ENCODE data around the gene PRKAG1. TPM values are rescaled to one million over a fixed set of nuclear protein-coding genes. Genes with fewer than 3 reads are reported as not detected.

PRKAG1 gene
- total and polyA plus RNA-seq, 2 donors (not counting 1 experiment from before 2014, with no cell fraction given): 28.5 to 60.0 TPM

GRCh38 chr12:49015196-49015595 is 3.4 kb downstream of the PRKAG1 start:
- intact Hi-C loops (cut with micrococcal nuclease): no loop called here
- no peak overlapping the region for H3K9ac ChIP-seq (ENCODE audit: low read length)
- H3K79me2 ChIP-seq (ENCODE audit: control insufficient read depth, insufficient read depth, low read length): peaks cover 48% of the 10 kb centered on the region
- H3K36me3 ChIP-seq (replicated peaks in 1 of 2; ENCODE audit: control extremely low read depth in 1 of 2, control insufficient read depth in 1 of 2, extremely low read depth in 1 of 2, insufficient read depth in 2 of 2, low read length in 1 of 2): peaks cover 0 to 26% of the 10 kb centered on the region in 2 experiments
- ChIA-PET POLR2A (interaction anchor here (2.3 kb wide), 1 partner anchor 16 kb away, joined by 6 read pairs; the partner anchor contains the start of gene DDN), CTCF (interaction anchor here (1.0 to 7.2 kb wide), 5 partner anchors 10 to 90 kb away, joined by 3 to 61 read pairs (median 7); partner anchors contain the start of genes DDN, FKBP11 and WNT1)
- H3K9me3 ChIP-seq (ENCODE audit: control extremely low read depth in 1 of 3, control insufficient read depth in 2 of 3, insufficient read depth in 1 of 3, low read length in 2 of 3): no peaks in the 10 kb centered on the region
- no peak overlapping the region for H3K4me2 ChIP-seq (replicated peaks; ENCODE audit: low read depth, low read length, poor library complexity, severe bottlenecking)
- H4K20me1 ChIP-seq (ENCODE audit: control insufficient read depth, insufficient read depth, low read length, poor library complexity, severe bottlenecking): peaks cover 20% of the 10 kb centered on the region
- H3K27me3 Mint-ChIP-seq: no peaks in the 10 kb centered on the region
- no peaks in the 10 kb centered on the region for H3K9me3 Mint-ChIP-seq (ENCODE audit: insufficient read depth)
- no peak overlapping the region for H3K27ac Mint-ChIP-seq
- no peaks in the 10 kb centered on the region for H3K27me3 ChIP-seq (replicated peaks in 1 of 4; ENCODE audit: control extremely low read depth in 1 of 4, control insufficient read depth in 3 of 4, insufficient read depth in 4 of 4, low read length in 3 of 4)
- ATAC-seq (ENCODE audit: low read depth) (no peak), DNase-seq (no peak)
- 100% methylated on average over 1 of the region's 1 CpG for WGBS (ENCODE audit: insufficient coverage)
- H2AFZ ChIP-seq (ENCODE audit: insufficient read depth, low read depth, low read length, poor library complexity, severe bottlenecking): no peak overlapping the region
- H3K4me3 Mint-ChIP-seq: no peak overlapping the region
- no peak overlapping the region for H3K27ac ChIP-seq (ENCODE audit: low read length in 2 of 2)
- H3K4me3 ChIP-seq (ENCODE audit: control extremely low read depth in 1 of 5, extremely low read depth in 1 of 5, insufficient read depth in 1 of 5, low read depth in 2 of 5, low read length in 4 of 5): no peak overlapping the region
- peaks cover 18 to 21% of the 10 kb centered on the region in 2 donors for H3K4me1 ChIP-seq (ENCODE audit: control insufficient read depth in 2 of 2, insufficient read depth in 2 of 2, low read length in 2 of 2)
- no peak for TF ChIP-seq EZH2 (IDR thresholded peaks at IDR 0.05; ENCODE audit: borderline replicate concordance, insufficient read depth, low read depth, low read length, poor library complexity, severe bottlenecking)
- TF ChIP-seq, protein P1, sequence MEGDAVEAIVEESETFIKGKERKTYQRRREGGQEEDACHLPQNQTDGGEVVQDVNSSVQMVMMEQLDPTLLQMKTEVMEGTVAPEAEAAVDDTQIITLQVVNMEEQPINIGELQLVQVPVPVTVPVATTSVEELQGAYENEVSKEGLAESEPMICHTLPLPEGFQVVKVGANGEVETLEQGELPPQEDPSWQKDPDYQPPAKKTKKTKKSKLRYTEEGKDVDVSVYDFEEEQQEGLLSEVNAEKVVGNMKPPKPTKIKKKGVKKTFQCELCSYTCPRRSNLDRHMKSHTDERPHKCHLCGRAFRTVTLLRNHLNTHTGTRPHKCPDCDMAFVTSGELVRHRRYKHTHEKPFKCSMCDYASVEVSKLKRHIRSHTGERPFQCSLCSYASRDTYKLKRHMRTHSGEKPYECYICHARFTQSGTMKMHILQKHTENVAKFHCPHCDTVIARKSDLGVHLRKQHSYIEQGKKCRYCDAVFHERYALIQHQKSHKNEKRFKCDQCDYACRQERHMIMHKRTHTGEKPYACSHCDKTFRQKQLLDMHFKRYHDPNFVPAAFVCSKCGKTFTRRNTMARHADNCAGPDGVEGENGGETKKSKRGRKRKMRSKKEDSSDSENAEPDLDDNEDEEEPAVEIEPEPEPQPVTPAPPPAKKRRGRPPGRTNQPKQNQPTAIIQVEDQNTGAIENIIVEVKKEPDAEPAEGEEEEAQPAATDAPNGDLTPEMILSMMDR (IDR thresholded peaks at IDR 0.05): no peak
- H3K4me1 Mint-ChIP-seq: peaks cover 29% of the 10 kb centered on the region

- WGBS (ENCODE audit: insufficient coverage): 75% methylated on average over 1 of the region's 1 CpG
- POLR2A ChIA-PET: interaction anchor here (1.2 kb wide), 1 partner anchor 46 kb away, joined by 3 read pairs; the partner anchor contains the start of gene KMT2D
These were observed 4.0 kb downstream of the PRKAG1 start for GRCh38 chr12:49014547-49014946.

More at GRCh38 chr12:49014547-49014946, 4.0 kb downstream of the PRKAG1 start:
- Histone ChIP-seq H3K27ac (ENCODE audit: low read length in 2 of 2) (no peak overlapping the region), H3K9me3 (ENCODE audit: control extremely low read depth in 1 of 3, control insufficient read depth in 2 of 3, insufficient read depth in 1 of 3, low read length in 2 of 3) (no peaks in the 10 kb centered on the region), H3K4me3 (ENCODE audit: control extremely low read depth in 1 of 5, extremely low read depth in 1 of 5, insufficient read depth in 1 of 5, low read depth in 2 of 5, low read length in 4 of 5) (no peak overlapping the region), H3K27me3 (replicated peaks in 1 of 4; ENCODE audit: control extremely low read depth in 1 of 4, control insufficient read depth in 3 of 4, insufficient read depth in 4 of 4, low read length in 3 of 4) (no peaks in the 10 kb centered on the region), H2AFZ (ENCODE audit: insufficient read depth, low read depth, low read length, poor library complexity, severe bottlenecking) (no peak overlapping the region), H3K4me1 (ENCODE audit: control insufficient read depth in 2 of 2, insufficient read depth in 2 of 2, low read length in 2 of 2) (peaks cover 13 to 16% of the 10 kb centered on the region in 2 donors), H4K20me1 (ENCODE audit: control insufficient read depth, insufficient read depth, low read length, poor library complexity, severe bottlenecking) (peaks cover 20% of the 10 kb centered on the region), H3K4me2 (replicated peaks; ENCODE audit: low read depth, low read length, poor library complexity, severe bottlenecking) (no peak overlapping the region), H3K9ac (ENCODE audit: low read length) (no peak overlapping the region), H3K79me2 (ENCODE audit: control insufficient read depth, insufficient read depth, low read length) (peaks cover 46% of the 10 kb centered on the region), H3K36me3 (replicated peaks in 1 of 2; ENCODE audit: control extremely low read depth in 1 of 2, control insufficient read depth in 1 of 2, extremely low read depth in 1 of 2, insufficient read depth in 2 of 2, low read length in 1 of 2) (peaks cover 0 to 30% of the 10 kb centered on the region in 2 experiments)
- TF ChIP-seq, protein P1 (IDR thresholded peaks at IDR 0.05): no peak
- TF ChIP-seq EZH2 (IDR thresholded peaks at IDR 0.05; ENCODE audit: borderline replicate concordance, insufficient read depth, low read depth, low read length, poor library complexity, severe bottlenecking): no peak
- CTCF ChIA-PET: interaction anchor here (1.0 to 7.2 kb wide), 5 partner anchors 9 to 90 kb away, joined by 3 to 61 read pairs (median 7); partner anchors contain the start of genes DDN, FKBP11 and WNT1
- Mint-ChIP-seq H3K4me3 (no peak overlapping the region), H3K27me3 (no peaks in the 10 kb centered on the region), H3K4me1 (peaks cover 25% of the 10 kb centered on the region), H3K9me3 (ENCODE audit: insufficient read depth) (no peaks in the 10 kb centered on the region), H3K27ac (no peak overlapping the region)
- ATAC-seq (ENCODE audit: low read depth) (no peak), DNase-seq (no peak)
- intact Hi-C loops (cut with micrococcal nuclease): no loop called here

Data from B cell (primary cell).